ENCODE data around the gene SLC17A5. TPM values are rescaled to one million over a fixed set of nuclear protein-coding genes. Genes with fewer than 3 reads are reported as not detected.

The SLC17A5 gene
- total and polyA plus RNA-seq, 10 of the 15 experiments (the other 5 are each of a cell fraction or from before 2014, with no cell fraction given): 2.3 to 7.2 (median 5.0) TPM

- TF ChIP-seq CBX3 (IDR thresholded peaks at IDR 0.05; ENCODE audit: borderline replicate concordance, low read depth) (no peak), SIX5 (IDR thresholded peaks at IDR 0.05; ENCODE audit: low read depth, low read length, severe bottlenecking) (no peak), PKNOX1 (IDR thresholded peaks at IDR 0.05) (no peak), EP300 (IDR thresholded peaks at IDR 0.05; ENCODE audit: borderline replicate concordance in 1 of 2, control insufficient read depth in 1 of 2, low read depth in 2 of 2, low read length in 2 of 2) (no peak), RAD21 (IDR thresholded peaks at IDR 0.05; ENCODE audit: insufficient read depth, low read depth, low read length) (0 out of 2 replicates have a peak, but pooled peaks have one; percentile 36), ZNF592 (IDR thresholded peaks at IDR 0.05) (no peak), MTA3 (IDR thresholded peaks at IDR 0.05; ENCODE audit: borderline replicate concordance, low read length) (no peak; the same call in 1 of the 2 replicates), TCF12 (IDR thresholded peaks at IDR 0.05; ENCODE audit: low read depth, low read length) (0 out of 2 replicates have a peak, but pooled peaks have one; percentile 11), POLR2AphosphoS2 (IDR thresholded peaks at IDR 0.05; ENCODE audit: low read depth, low read length) (no peak), CEBPB (IDR thresholded peaks at IDR 0.05; ENCODE audit: borderline replicate concordance in 1 of 2, low read depth in 2 of 2, low read length in 2 of 2) (peak in 1 of 2 experiments; percentile 29; a peak in 1 of 4 replicates), PAX5 (IDR thresholded peaks at IDR 0.05; ENCODE audit: borderline replicate concordance, low read depth, low read length) (peak; percentile 12; the same call in 1 of the 2 replicates), ZNF384 (IDR thresholded peaks at IDR 0.05; ENCODE audit: borderline replicate concordance, low read depth, low read length) (no peak), CBFB (IDR thresholded peaks at IDR 0.05; ENCODE audit: low read depth) (peak; percentile 59; the same call in 1 of the 2 replicates), CREB1 (IDR thresholded peaks at IDR 0.05; ENCODE audit: low read depth) (peak; percentile 44), HCFC1 (IDR thresholded peaks at IDR 0.05; ENCODE audit: low read length) (no peak), MTA2 (IDR thresholded peaks at IDR 0.05; ENCODE audit: low read depth) (peak; percentile 68), PML (IDR thresholded peaks at IDR 0.05; ENCODE audit: low read length) (peak; percentile 87), YY1 (IDR thresholded peaks at IDR 0.05; ENCODE audit: low read depth, low read length) (peak; percentile 37), E2F8 (IDR thresholded peaks at IDR 0.05; ENCODE audit: low read depth, partially characterized antibody) (no peak), POLR2AphosphoS5 (IDR thresholded peaks at IDR 0.05; ENCODE audit: low read length) (peak; percentile 78; the same call in 1 of the 2 replicates), FOXM1 (IDR thresholded peaks at IDR 0.05; ENCODE audit: low read depth, low read length) (peak; percentile 93)
Observed at GRCh38 chr6:73580247-73581149, 73.3 kb downstream of the SLC17A5 start (continued).
